GM21381 (cell line): Measurements from ENCODE around the gene TMC3.

Experiments used
- ATAC-seq: cut with Tn5 transposase; IDR thresholded peaks from one replicate; pipeline ENCODE4 v1.9.1; 2021; ENCODE audit warnings: mild to moderate bottlenecking, moderate library complexity; ENCODE audit not compliant: unreplicated experiment

TMC3 gene

GRCh38 chr15:81282911-81283310, 91.1 kb downstream of the TMC3 start:
- ATAC-seq = no peak

- ATAC-seq = no peak
Observed at GRCh38 chr15:81282606-81282895, 91.5 kb downstream of the TMC3 start.

- ATAC-seq = no peak
Observed at GRCh38 chr15:81281766-81282605, 92.0 kb downstream of the TMC3 start.

GRCh38 chr15:81281456-81281735, 92.6 kb downstream of the TMC3 start:
- no peak for ATAC-seq
